SK-N-SH (cell line): ENCODE data around the gene PPP1R1B.

ENCODE experiments used
- CHD2 ChIP-seq: fragments of 150-350 bp; IDR thresholded peaks from 2 replicates; pipeline ENCODE4 v1.6.1; 2018; ENCODE audit warnings: low read length; ENCODE audit not compliant: partially characterized antibody
- CTCF ChIP-seq: fragments of 200-600 bp; sonication (generic); IDR thresholded peaks from 2 replicates; pipeline ENCODE4 v1.6.1; 2017; ENCODE audit warnings: antibody characterized with exemption, mild to moderate bottlenecking, moderate library complexity
- EP300 ChIP-seq, 2 experiments: IDR thresholded peaks; 2 replicates each; pipeline versions ENCODE4 v1.4.0 to v1.6.1; 2012; ENCODE audit warnings: borderline replicate concordance in 1 of 2, low read depth in 1 of 2, low read length in 1 of 2
- EZH2phosphoT487 ChIP-seq: fragments of 200-600 bp; sonication (generic); IDR thresholded peaks from 2 replicates; pipeline ENCODE4 v1.6.1; 2017; ENCODE audit warnings: low read depth, mixed run types, mild to moderate bottlenecking, antibody characterized with exemption, moderate library complexity, borderline replicate concordance
- GABPA ChIP-seq: IDR thresholded peaks from 2 replicates; pipeline ENCODE4 v1.4.0; 2012; ENCODE audit warnings: low read depth, mild to moderate bottlenecking
- POLR2AphosphoS5 ChIP-seq: IDR thresholded peaks from 2 replicates; pipeline ENCODE4 v1.6.1; 2012; ENCODE audit warnings: low read depth, low read length
- REST ChIP-seq: IDR thresholded peaks from 2 replicates; pipeline ENCODE4 v1.6.1; 2012; ENCODE audit warnings: mild to moderate bottlenecking, low read depth, low read length, moderate library complexity
- RFX5 ChIP-seq: IDR thresholded peaks from 2 replicates; pipeline ENCODE4 v1.6.1; 2012; ENCODE audit warnings: mild to moderate bottlenecking, improper control_type of control experiment, low read length
- YY1 ChIP-seq: IDR thresholded peaks from 2 replicates; pipeline ENCODE4 v1.4.0; 2012; ENCODE audit warnings: low read depth, mild to moderate bottlenecking

- no peak for TF ChIP-seq CHD2
- no peak for TF ChIP-seq YY1
- no peak for TF ChIP-seq POLR2AphosphoS5
- no peak for TF ChIP-seq EP300 (IDR thresholded peaks at IDR 0.05; ENCODE audit: borderline replicate concordance in 1 of 2, low read depth in 1 of 2, low read length in 1 of 2)
- TF ChIP-seq RFX5 = no peak
- no peak for TF ChIP-seq REST
- no peak for TF ChIP-seq EZH2phosphoT487
- no peak for TF ChIP-seq CTCF
- TF ChIP-seq GABPA = no peak
Measured at GRCh38 chr17:39652587-39653315, 26.0 kb downstream of the PPP1R1B start.
